Measurements from ENCODE around the gene LMNTD2.

Gene LMNTD2

DNA sequence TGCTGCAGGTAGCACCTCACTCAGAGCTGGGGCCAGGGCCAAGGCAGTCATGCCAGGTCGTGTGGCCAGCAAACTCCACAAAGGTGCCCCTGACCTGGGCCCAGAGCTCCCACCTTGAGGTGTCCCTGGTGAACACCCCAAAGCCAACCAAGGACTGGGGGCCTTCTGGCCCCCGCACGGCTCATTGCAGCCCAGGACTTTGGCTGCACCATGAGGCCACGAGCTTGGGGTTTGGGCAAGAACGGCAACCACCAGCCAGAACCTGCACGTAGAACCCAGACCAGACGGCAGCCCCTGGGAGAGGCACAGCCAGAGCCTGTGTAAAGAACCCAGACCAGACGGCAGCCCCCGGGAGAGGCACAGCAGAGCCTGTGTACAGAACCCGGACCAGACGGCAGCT lies 15.4 kb downstream of the LMNTD2 start:
- no peak overlapping the region for H3K9ac ChIP-seq
- no peaks in the 10 kb centered on the region for H3K9me3 ChIP-seq
- no peaks in the 10 kb centered on the region; the same call in 1 of the 2 replicates for H3K36me3 ChIP-seq
- H3K27ac ChIP-seq: no peak overlapping the region
- TF ChIP-seq Cebpa-rat (IDR thresholded peaks at IDR 0.05): no peak
- peaks cover 20% of the 10 kb centered on the region for H3K4me1 ChIP-seq
- H3K4me3 ChIP-seq: no peak overlapping the region
- H3K4me2 ChIP-seq: no peak overlapping the region
- no peaks in the 10 kb centered on the region for H3K27me3 ChIP-seq
- no peaks in the 10 kb centered on the region for H4K20me1 ChIP-seq

DNA sequence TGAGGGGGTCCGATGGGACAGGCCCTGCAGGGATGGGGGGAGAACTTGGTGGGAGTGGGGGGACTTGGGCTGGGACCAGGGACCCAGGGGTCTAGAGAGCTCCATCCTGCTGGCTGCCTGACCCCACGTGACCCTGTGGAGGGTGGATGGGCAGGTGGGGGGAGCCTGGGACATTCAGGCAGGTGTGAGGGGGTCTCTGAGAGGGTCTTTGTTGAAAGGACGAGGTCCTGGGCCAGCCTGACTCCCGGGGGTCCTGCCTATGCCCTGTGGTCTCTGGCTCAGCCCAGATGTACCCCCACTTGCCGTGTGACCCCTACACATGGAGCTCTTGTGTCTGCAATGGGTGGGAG lies 15.7 kb downstream of the LMNTD2 start:
- no peaks in the 10 kb centered on the region for H3K27me3 ChIP-seq
- H3K27ac ChIP-seq: no peak overlapping the region
- no peak for TF ChIP-seq Cebpa-rat (IDR thresholded peaks at IDR 0.05)
- no peak overlapping the region for H3K4me3 ChIP-seq
- H3K9me3 ChIP-seq: no peaks in the 10 kb centered on the region
- H3K9ac ChIP-seq: no peak overlapping the region
- peaks cover 24% of the 10 kb centered on the region for H3K4me1 ChIP-seq
- H4K20me1 ChIP-seq: no peaks in the 10 kb centered on the region
- no peak overlapping the region for H3K4me2 ChIP-seq
- H3K36me3 ChIP-seq: no peaks in the 10 kb centered on the region

DNA sequence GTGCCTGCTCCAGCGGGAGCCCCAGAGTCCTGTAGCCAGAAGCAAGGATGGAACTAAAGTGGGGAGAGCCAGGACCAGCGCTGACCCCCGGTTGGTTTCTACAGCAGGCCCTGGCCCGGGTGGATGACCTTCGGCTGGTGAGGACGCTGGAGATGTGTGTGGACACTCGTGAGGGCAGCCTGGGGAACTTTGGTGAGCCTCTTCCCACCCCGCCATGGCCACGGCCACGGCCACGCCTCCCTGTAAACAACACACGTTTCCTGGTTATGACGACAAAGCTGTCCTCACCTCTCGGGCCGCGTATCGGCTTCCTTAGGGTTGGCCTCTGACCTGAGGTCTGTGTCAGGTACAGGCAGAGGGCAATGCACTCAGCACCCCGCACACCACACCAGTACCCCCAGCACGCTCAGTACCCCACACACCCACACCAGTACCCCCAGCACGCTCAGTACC lies 19.1 kb downstream of the LMNTD2 start:
- H3K27me3 ChIP-seq: no peaks in the 10 kb centered on the region
- H3K4me1 ChIP-seq: peaks cover 45% of the 10 kb centered on the region
- no peak overlapping the region for H3K4me3 ChIP-seq
- 0 out of 2 replicates have a peak overlapping the region, but pooled peaks have one; percentile 31 for H3K27ac ChIP-seq
- H3K4me2 ChIP-seq: peak overlapping the region; percentile 46; the same call in 1 of the 2 replicates
- H3K9me3 ChIP-seq: no peaks in the 10 kb centered on the region
- H4K20me1 ChIP-seq: peaks cover 7% of the 10 kb centered on the region; the same call in 1 of the 2 replicates
- no peak overlapping the region for H3K9ac ChIP-seq
- TF ChIP-seq Cebpa-rat (IDR thresholded peaks at IDR 0.05): no peak
- no peaks in the 10 kb centered on the region for H3K36me3 ChIP-seq

DNA sequence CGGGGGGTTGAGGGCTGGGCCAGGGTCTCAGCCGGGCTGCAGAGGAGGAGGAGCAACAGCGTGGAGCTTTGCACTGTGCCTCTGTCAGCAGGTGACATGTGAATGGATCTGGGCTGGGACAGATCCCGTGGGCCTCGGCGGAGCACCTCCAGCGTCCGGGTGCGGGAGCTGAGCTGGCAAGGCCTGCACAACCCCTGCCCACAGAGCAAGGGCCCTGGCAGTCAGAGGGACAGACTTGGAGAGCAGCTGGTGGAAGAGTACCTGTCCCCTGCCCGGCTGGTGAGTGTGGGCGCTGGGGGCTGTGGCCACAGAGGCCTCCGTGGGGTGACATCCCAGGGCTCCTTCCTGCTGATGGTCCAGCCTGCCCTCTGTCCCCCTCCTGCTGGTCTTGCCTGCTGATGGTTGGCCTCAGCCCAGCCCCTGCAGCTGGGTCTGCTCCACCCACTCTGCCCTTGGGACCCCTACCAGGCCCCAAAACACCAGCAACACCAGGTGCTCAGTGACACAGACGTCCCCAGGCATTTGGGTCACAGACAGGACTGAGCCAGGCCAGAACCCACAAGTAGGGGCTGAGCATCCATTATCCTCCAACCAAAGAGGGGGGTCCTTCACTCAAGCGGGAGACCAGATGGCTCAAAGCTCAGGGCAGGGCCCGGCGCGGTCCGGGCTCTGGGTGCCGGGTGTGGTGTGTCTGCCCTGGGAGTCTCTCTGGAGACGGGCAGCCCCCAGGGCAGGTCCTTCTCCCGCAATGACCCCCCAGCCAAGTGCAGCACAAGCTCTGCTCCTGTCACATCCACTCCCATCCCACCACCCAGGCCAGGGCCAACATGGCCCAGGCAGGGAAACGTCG lies 19.7 kb downstream of the LMNTD2 start:
- peaks cover 51% of the 10 kb centered on the region for H3K4me1 ChIP-seq
- no peaks in the 10 kb centered on the region for H3K36me3 ChIP-seq

DNA sequence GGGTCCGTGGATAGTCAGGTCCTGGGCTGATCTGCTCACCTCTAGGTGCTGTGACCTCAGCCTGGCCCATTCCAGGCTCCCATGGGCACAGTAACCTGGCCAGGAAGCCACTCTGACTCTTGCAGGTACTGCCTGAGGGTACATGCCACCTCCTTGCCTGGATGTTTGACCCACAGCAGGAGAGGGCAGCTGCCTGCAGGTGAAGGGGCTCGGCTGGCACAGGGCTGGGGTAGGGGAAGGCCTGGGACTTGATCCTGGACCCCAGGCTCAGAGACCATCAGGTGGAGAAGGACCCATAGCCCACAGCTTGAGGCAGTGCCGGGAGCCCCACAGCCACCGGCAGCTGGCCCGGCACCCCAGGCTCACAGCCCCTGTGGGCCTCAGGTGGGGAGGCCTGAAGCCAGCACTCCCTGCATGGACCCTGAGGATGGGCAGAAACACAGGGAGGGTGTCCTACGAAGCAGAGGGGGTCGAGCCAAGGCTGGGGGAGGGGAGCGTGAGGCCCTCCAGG lies 20.5 kb downstream of the LMNTD2 start:
- no peaks in the 10 kb centered on the region for H3K9me3 ChIP-seq
- H3K27ac ChIP-seq: 0 out of 2 replicates have a peak overlapping the region, but pooled peaks have one; percentile 46
- H3K36me3 ChIP-seq: no peaks in the 10 kb centered on the region
- H4K20me1 ChIP-seq: peaks cover 7% of the 10 kb centered on the region; the same call in 1 of the 2 replicates
- H3K4me1 ChIP-seq: peaks cover 51% of the 10 kb centered on the region
- no peak overlapping the region for H3K4me2 ChIP-seq
- no peaks in the 10 kb centered on the region for H3K27me3 ChIP-seq
- TF ChIP-seq Cebpa-rat (IDR thresholded peaks at IDR 0.05): no peak
- no peak overlapping the region for H3K9ac ChIP-seq
- no peak overlapping the region for H3K4me3 ChIP-seq

More for the DNA sequence above, 19.7 kb downstream of the LMNTD2 start:
- Histone ChIP-seq H3K4me3 (no peak overlapping the region), H3K27ac (peak overlapping the region; percentile 31), H4K20me1 (peaks cover 7% of the 10 kb centered on the region; the same call in 1 of the 2 replicates), H3K27me3 (no peaks in the 10 kb centered on the region), H3K4me2 (peak overlapping the region; percentile 46), H3K9me3 (no peaks in the 10 kb centered on the region), H3K9ac (peak overlapping the region; percentile 58)
- TF ChIP-seq Cebpa-rat (IDR thresholded peaks at IDR 0.05): no peak

DNA sequence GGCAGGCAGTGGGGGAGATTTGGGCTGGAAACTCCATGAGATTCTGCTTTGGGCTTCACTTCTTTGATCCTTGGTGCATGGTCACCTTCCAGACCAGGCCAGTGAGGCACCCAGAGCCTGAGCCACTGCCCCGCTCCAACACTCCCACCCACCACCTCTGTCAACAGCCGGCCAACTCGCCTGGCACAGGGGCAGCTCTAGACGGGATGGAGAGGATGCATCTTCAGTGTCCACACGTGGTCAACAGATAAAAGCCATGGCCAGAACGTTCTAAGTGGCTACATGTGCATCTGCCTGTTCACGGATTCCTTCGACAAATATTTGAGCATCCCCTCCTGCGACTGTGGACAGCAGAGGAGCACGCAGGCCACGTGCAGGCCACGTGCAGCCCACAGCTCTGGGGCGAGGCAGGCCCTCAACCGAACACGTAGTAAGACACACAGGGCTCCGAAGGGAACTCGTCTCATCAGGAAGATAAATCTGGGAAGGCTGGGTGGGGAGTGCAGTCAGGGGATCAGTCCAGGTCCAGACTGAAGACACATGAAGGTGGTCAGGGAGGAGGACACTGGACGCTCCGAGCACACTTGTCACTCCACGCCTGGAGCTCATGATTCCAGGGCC lies 22.0 kb downstream of the LMNTD2 start:
- Histone ChIP-seq H3K27me3 (no peaks in the 10 kb centered on the region), H3K9ac (peak overlapping the region; percentile 92), H3K36me3 (peaks cover 6% of the 10 kb centered on the region), H4K20me1 (peaks cover 22% of the 10 kb centered on the region), H3K9me3 (no peaks in the 10 kb centered on the region), H3K4me3 (peak overlapping the region; percentile 97; the same call in 1 of the 2 replicates), H3K4me2 (peak overlapping the region; percentile 100), H3K4me1 (peaks cover 62% of the 10 kb centered on the region), H3K27ac (peak overlapping the region; percentile 99)
- no peak for TF ChIP-seq Cebpa-rat (IDR thresholded peaks at IDR 0.05)

DNA sequence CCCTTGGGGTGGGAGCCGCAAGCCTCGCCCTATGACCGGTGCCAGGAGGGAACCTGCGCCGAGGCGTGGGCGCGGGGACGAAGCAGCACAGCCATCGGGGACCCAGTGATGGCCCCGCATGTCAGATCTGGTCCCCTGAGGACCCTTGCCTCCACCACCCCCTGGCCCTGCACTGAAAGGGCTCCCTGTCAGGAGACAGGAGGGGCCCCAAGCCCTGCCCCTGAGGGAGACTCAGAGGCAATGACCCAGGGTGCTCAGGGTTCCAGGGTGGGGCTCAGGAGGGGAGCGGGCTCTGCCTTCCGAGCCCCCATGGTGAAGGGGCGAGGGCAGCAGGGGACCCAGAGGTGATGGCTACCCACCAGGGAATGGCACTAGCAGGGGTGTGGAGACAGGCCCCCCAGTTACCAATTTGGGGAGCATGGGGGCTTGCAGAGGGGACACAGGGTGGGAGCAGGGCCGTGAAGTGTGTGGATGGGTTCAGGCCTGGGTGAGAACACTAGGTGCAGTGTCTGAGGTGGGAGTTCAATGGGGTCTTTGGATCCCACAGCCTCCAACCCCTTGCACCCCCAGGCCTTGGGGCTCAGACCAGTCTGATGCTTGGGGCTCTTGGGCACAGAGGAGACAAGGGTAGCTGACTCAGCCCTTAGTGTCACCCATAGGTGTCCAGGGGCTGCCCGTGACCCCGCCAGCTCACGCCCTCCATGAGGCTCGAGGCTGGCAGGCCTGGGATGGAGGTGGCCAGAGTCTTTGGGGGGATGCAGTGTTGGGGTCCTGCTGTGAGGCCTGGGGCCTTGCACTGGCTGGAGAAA lies 22.7 kb downstream of the LMNTD2 start:
- peak overlapping the region; percentile 99 for H3K27ac ChIP-seq
- peaks cover 29% of the 10 kb centered on the region for H4K20me1 ChIP-seq
- H3K4me1 ChIP-seq: peaks cover 68% of the 10 kb centered on the region
- TF ChIP-seq Cebpa-rat (IDR thresholded peaks at IDR 0.05): no peak
- no peaks in the 10 kb centered on the region for H3K27me3 ChIP-seq
- H3K4me2 ChIP-seq: peak overlapping the region; percentile 100
- peak overlapping the region; percentile 97 for H3K4me3 ChIP-seq
- H3K9ac ChIP-seq: peak overlapping the region; percentile 92
- H3K9me3 ChIP-seq: no peaks in the 10 kb centered on the region
- peaks cover 13% of the 10 kb centered on the region for H3K36me3 ChIP-seq

DNA sequence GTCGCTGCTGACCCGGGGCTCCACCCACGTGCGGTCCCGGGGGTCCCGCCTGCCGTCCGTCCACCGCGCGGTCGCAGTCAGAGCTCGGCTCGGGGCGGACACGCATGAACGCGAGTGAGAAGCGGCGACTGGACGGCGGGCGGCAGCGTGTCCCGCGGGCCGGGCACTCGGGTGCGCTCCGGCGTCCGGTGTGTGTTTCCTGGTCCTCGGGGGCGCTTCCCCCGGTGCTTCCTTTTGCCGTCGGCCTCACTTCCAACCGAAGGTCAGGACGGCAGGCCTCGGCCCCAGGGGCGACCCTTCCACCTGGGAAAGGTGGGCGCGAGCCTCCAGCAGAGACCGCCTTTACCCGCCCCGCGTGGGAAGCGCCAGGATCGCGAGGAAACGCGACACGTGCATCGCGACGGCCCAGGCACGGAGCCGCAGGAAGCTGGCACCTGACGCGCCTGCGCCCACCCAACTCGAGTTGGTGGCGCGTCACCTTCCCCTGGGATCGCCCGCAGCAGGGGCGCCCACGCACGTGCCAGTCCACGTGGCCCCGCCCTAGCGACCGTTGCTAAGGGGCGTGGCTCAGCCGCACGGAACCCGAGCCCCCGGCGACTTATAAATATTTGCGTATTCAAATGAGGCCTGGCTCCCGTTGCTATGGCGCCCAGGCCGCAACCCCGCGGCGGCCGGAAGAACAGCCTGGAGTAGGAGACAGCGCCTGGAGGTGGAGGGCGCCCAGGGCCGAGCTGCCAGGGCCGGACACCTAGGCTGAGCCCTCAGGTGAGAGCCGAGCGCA lies 23.5 kb downstream of the LMNTD2 start, which contains the start of gene LRRC56:
TSS of gene LRRC56 (plus strand) at position 687 of the 781 bp plus-strand sequence. CDS start 3,158 bp downstream, outside the sequence.
- Histone ChIP-seq H4K20me1 (peaks cover 37% of the 10 kb centered on the region), H3K36me3 (peaks cover 21% of the 10 kb centered on the region), H3K4me3 (peak within 1 kb of the TSS; percentile 97), H3K4me1 (peaks cover 68% of the 10 kb centered on the region), H3K9ac (peak within 1 kb of the TSS; percentile 92), H3K4me2 (peak within 1 kb of the TSS; percentile 100), H3K27me3 (no peaks in the 10 kb centered on the region), H3K27ac (peak within 1 kb of the TSS; percentile 99), H3K9me3 (no peaks in the 10 kb centered on the region)
- TF ChIP-seq Cebpa-rat (IDR thresholded peaks at IDR 0.05): no peak
